ENCODE measurements around the gene MIPOL1. TPM values are rescaled to one million over a fixed set of nuclear protein-coding genes. Genes with fewer than 3 reads are reported as not detected.

The MIPOL1 gene
- total and polyA plus RNA-seq, 9 of the 15 experiments (the other 6 are each of a cell fraction or from before 2014, with no cell fraction given) = 6.7 to 21.9 (median 12.4) TPM

GRCh38 chr14:37580146-37580545 is 382.4 kb downstream of the MIPOL1 start:
- ChIA-PET CTCF (ENCODE audit: low intra/inter-chr PET ratio) (no interaction called here), POLR2A (no interaction called here)
- WGBS (ENCODE audit: insufficient coverage, low coverage, missing lambda C conversion rate) = 0% methylated on average over 2 of the region's 2 CpGs
- BruUV-seq (replicated peaks) = no TSS peak
- Histone ChIP-seq H3K36me3 (ENCODE audit: control insufficient read depth, insufficient read depth, low read length) (no peaks in the 10 kb centered on the region), H2AFZ (ENCODE audit: low read depth, low read length) (no peak overlapping the region), H3K4me3 (no peak overlapping the region), H3K9me1 (ENCODE audit: control insufficient read depth, insufficient read depth, low read length) (no peaks in the 10 kb centered on the region), H3K27me3 (ENCODE audit: control insufficient read depth in 2 of 2, insufficient read depth in 2 of 2, low read length in 2 of 2) (no peaks in the 10 kb centered on the region; a peak in 1 of 5 replicates), H3K9me3 (replicated peaks; ENCODE audit: control insufficient read depth, insufficient read depth, low read depth, low read length) (no peaks in the 10 kb centered on the region), H3K9ac (ENCODE audit: insufficient read depth in 1 of 2, low read depth in 2 of 2, low read length in 2 of 2) (no peak overlapping the region), H3K4me1 (replicated peaks in 1 of 2; ENCODE audit: control insufficient read depth in 2 of 2, insufficient read depth in 2 of 2, low read length in 2 of 2) (peaks cover 0 to 9% of the 10 kb centered on the region in 2 experiments; a peak in 1 of 5 replicates), H3K27ac (ENCODE audit: extremely low read depth, low read depth, low read length) (no peak overlapping the region), H4K20me1 (replicated peaks; ENCODE audit: control insufficient read depth, insufficient read depth, low read length) (no peaks in the 10 kb centered on the region), H3K79me2 (ENCODE audit: control insufficient read depth, insufficient read depth, low read length) (no peaks in the 10 kb centered on the region), H3K4me2 (ENCODE audit: insufficient read depth, low read length) (no peak overlapping the region)
- FAIRE-seq = no peak
- TF ChIP-seq BRF1 (IDR thresholded peaks at IDR 0.05; ENCODE audit: borderline replicate concordance, extremely low read depth, insufficient read length) = no peak
- no peak for TF ChIP-seq ZNF76 (CRISPR knock-in tag; IDR thresholded peaks at IDR 0.05; ENCODE audit: borderline replicate concordance)
- no peak for TF ChIP-seq NUFIP1 (IDR thresholded peaks at IDR 0.05; ENCODE audit: partially characterized antibody)
- TF ChIP-seq THAP7 (CRISPR knock-in tag; IDR thresholded peaks at IDR 0.05) = no peak
- TF ChIP-seq ASH1L (IDR thresholded peaks at IDR 0.05; ENCODE audit: borderline replicate concordance, low read depth, partially characterized antibody) = no peak
- TF ChIP-seq TBL1XR1 (IDR thresholded peaks at IDR 0.05; ENCODE audit: low read length in 2 of 2) = no peak
- no peak for TF ChIP-seq PHF20 (IDR thresholded peaks at IDR 0.05; ENCODE audit: partially characterized antibody)
- TF ChIP-seq RBM14 (IDR thresholded peaks at IDR 0.05; ENCODE audit: borderline replicate concordance, insufficient read depth, low read depth, low read length) = no peak
- TF ChIP-seq MAFG (tag; conservative IDR thresholded peaks at IDR 0.05) = no peak
- TF ChIP-seq YBX1 (IDR thresholded peaks at IDR 0.05) = no peak
- no peak for TF ChIP-seq CEBPB (tag; IDR thresholded peaks at IDR 0.05)
- TF ChIP-seq ZNF263 (CRISPR knock-in tag; IDR thresholded peaks at IDR 0.05; ENCODE audit: borderline replicate concordance) = no peak
- no peak for TF ChIP-seq MYBL2 (IDR thresholded peaks at IDR 0.05; ENCODE audit: low read depth)
- no peak for TF ChIP-seq MYBL2 (CRISPR knock-in tag; IDR thresholded peaks at IDR 0.05; ENCODE audit: borderline replicate concordance)
- no peak for TF ChIP-seq SRSF9 (IDR thresholded peaks at IDR 0.05; ENCODE audit: borderline replicate concordance, low read depth, low read length)
- no peak for TF ChIP-seq SIN3B (IDR thresholded peaks at IDR 0.05; ENCODE audit: low read depth)
- TF ChIP-seq NFE2 (IDR thresholded peaks at IDR 0.05; ENCODE audit: low read depth) = no peak
- TF ChIP-seq KAT8 (IDR thresholded peaks at IDR 0.05; ENCODE audit: low read depth) = no peak
- TF ChIP-seq RBM22 (IDR thresholded peaks at IDR 0.05; ENCODE audit: low read depth, low read length, poor library complexity, severe bottlenecking) = no peak
- TF ChIP-seq HDAC8 (tag; IDR thresholded peaks at IDR 0.05) = no peak
- no peak for TF ChIP-seq POLR2G (IDR thresholded peaks at IDR 0.05; ENCODE audit: low read depth, low read length)
- intact Hi-C loops (cut with micrococcal nuclease) = no loop called here
- DNase-seq (ENCODE audit: extremely low read depth in 1 of 4, low spot score in 3 of 4) = no peak
- in situ Hi-C loops (cut with MboI) = loop anchor here (25.0 kb wide), 1 partner anchor 318 kb away; no protein-coding TSS in a partner anchor
- no peak for ATAC-seq

Measured in K562 (cell line).